Large intestine (tissue), 3 donors: ENCODE measurements around the gene KCNH4. TPM values are rescaled to one million over a fixed set of nuclear protein-coding genes. Genes with fewer than 3 reads are reported as not detected.

Experiments used
- DNase-seq, 2 donors: peaks; one replicate each; pipeline versions ENCODE4 v3.0.0 to v3.0.0-alpha.2; 2013
- H3K27ac ChIP-seq: one replicate; pipeline ENCODE4 v1.5.1; 2013; ENCODE audit warnings: low read length
- H3K27me3 ChIP-seq: 2 replicates; pipeline ENCODE4 v1.6.1; 2013; ENCODE audit warnings: low read length; ENCODE audit not compliant: control insufficient read depth, insufficient read depth
- H3K36me3 ChIP-seq: 2 replicates; pipeline ENCODE4 v1.6.1; 2013; ENCODE audit warnings: low read length; ENCODE audit not compliant: control insufficient read depth, insufficient read depth
- H3K4me1 ChIP-seq: one replicate; pipeline ENCODE4 v1.6.1; 2013; ENCODE audit warnings: low read length; ENCODE audit not compliant: control insufficient read depth, insufficient read depth
- H3K4me3 ChIP-seq: one replicate; pipeline ENCODE4 v1.5.1; 2013; ENCODE audit warnings: low read length
- H3K9me3 ChIP-seq: one replicate; pipeline ENCODE4 v1.6.1; 2013; ENCODE audit warnings: mild to moderate bottlenecking, low read depth, low read length, moderate library complexity; ENCODE audit not compliant: control insufficient read depth
- WGBS: methylation state at CpG from one replicate; pipeline ENCODE4 v1.1.5; 2013; ENCODE audit warnings: low lambda C conversion rate; ENCODE audit not compliant: insufficient coverage; 5-methylcytosine and 5-hydroxymethylcytosine counted together
- polyA plus RNA-seq: library from polyadenylated mRNA; unstranded; fragments of 120-200 nt; gene quantifications from one replicate; pipeline ENCODE4 v1.2.1, GENCODE V29; 2013

KCNH4 gene
- polyA plus RNA-seq, 1 donor: 0.36 TPM

GRCh38 chr17:42178817-42179216 is 2.1 kb downstream of the KCNH4 start:
- no peak overlapping the region for H3K4me3 ChIP-seq
- no peaks in the 10 kb centered on the region for H3K36me3 ChIP-seq
- H3K27me3 ChIP-seq: peaks cover 36% of the 10 kb centered on the region
- peaks cover 25% of the 10 kb centered on the region for H3K4me1 ChIP-seq
- no CpG with 5 or more reads among the region's 14 CpGs for WGBS
- DNase-seq: no peak
- H3K9me3 ChIP-seq: peaks cover 6% of the 10 kb centered on the region
- no peak overlapping the region for H3K27ac ChIP-seq

- Histone ChIP-seq H3K4me3 (no peak overlapping the region), H3K9me3 (peaks cover 6% of the 10 kb centered on the region), H3K27ac (no peak overlapping the region), H3K36me3 (no peaks in the 10 kb centered on the region), H3K4me1 (peaks cover 15% of the 10 kb centered on the region), H3K27me3 (peaks cover 39% of the 10 kb centered on the region)
- DNase-seq: no peak
- WGBS: 100% methylated on average over 2 of the region's 2 CpGs
Observed at GRCh38 chr17:42177684-42178083, 3.3 kb downstream of the KCNH4 start.

GRCh38 chr17:42174126-42174783 is 6.7 kb downstream of the KCNH4 start:
- no peak overlapping the region for H3K4me3 ChIP-seq
- H3K36me3 ChIP-seq: no peaks in the 10 kb centered on the region
- no CpG with 5 or more reads among the region's 14 CpGs for WGBS
- no peak overlapping the region for H3K27ac ChIP-seq
- peaks cover 17% of the 10 kb centered on the region for H3K27me3 ChIP-seq
- no peaks in the 10 kb centered on the region for H3K4me1 ChIP-seq
- DNase-seq: no peak
- no peaks in the 10 kb centered on the region for H3K9me3 ChIP-seq

GRCh38 chr17:42171831-42172230 is 9.1 kb downstream of the KCNH4 start:
- Histone ChIP-seq H3K27me3 (peaks cover 11% of the 10 kb centered on the region), H3K4me3 (no peak overlapping the region), H3K27ac (no peak overlapping the region), H3K9me3 (no peaks in the 10 kb centered on the region), H3K36me3 (no peaks in the 10 kb centered on the region), H3K4me1 (no peaks in the 10 kb centered on the region)
- DNase-seq: no peak
- WGBS: no CpG with 5 or more reads among the region's 11 CpGs

GRCh38 chr17:42169351-42169750 is 11.6 kb downstream of the KCNH4 start:
- Histone ChIP-seq H3K4me1 (no peaks in the 10 kb centered on the region), H3K4me3 (no peak overlapping the region), H3K36me3 (no peaks in the 10 kb centered on the region), H3K27me3 (peaks cover 11% of the 10 kb centered on the region), H3K9me3 (no peaks in the 10 kb centered on the region), H3K27ac (no peak overlapping the region)
- no CpG with 5 or more reads among the region's 29 CpGs for WGBS
- no peak for DNase-seq

GRCh38 chr17:42167807-42168206 is 13.1 kb downstream of the KCNH4 start:
- no CpG with 5 or more reads among the region's 8 CpGs for WGBS
- no peak overlapping the region for H3K27ac ChIP-seq
- H3K36me3 ChIP-seq: no peaks in the 10 kb centered on the region
- no peaks in the 10 kb centered on the region for H3K4me1 ChIP-seq
- no peak for DNase-seq
- no peak overlapping the region for H3K4me3 ChIP-seq
- H3K9me3 ChIP-seq: no peaks in the 10 kb centered on the region
- peaks cover 8% of the 10 kb centered on the region for H3K27me3 ChIP-seq

- DNase-seq: no peak
- no CpG with 5 or more reads among the region's 19 CpGs for WGBS
- no peaks in the 10 kb centered on the region for H3K36me3 ChIP-seq
Observed at GRCh38 chr17:42166196-42166763, 14.7 kb downstream of the KCNH4 start.

GRCh38 chr17:42165751-42166150 is 15.2 kb downstream of the KCNH4 start:
- WGBS: 50% methylated on average over 2 of the region's 6 CpGs

More at GRCh38 chr17:42166196-42166763, 14.7 kb downstream of the KCNH4 start:
- Histone ChIP-seq H3K27ac (no peak overlapping the region), H3K4me3 (no peak overlapping the region), H3K27me3 (peaks cover 5% of the 10 kb centered on the region), H3K9me3 (no peaks in the 10 kb centered on the region), H3K4me1 (no peaks in the 10 kb centered on the region)

GRCh38 chr17:42163696-42164407 is 17.1 kb downstream of the KCNH4 start:
- Histone ChIP-seq H3K4me1 (no peaks in the 10 kb centered on the region), H3K9me3 (no peaks in the 10 kb centered on the region), H3K27ac (no peak overlapping the region), H3K36me3 (no peaks in the 10 kb centered on the region), H3K4me3 (no peak overlapping the region), H3K27me3 (no peaks in the 10 kb centered on the region)
- no CpG with 5 or more reads among the region's 22 CpGs for WGBS
- no peak for DNase-seq

More at GRCh38 chr17:42165751-42166150, 15.2 kb downstream of the KCNH4 start:
- H3K27ac ChIP-seq: no peak overlapping the region
- DNase-seq: no peak
- peaks cover 3% of the 10 kb centered on the region for H3K27me3 ChIP-seq
- no peaks in the 10 kb centered on the region for H3K36me3 ChIP-seq
- H3K4me1 ChIP-seq: no peaks in the 10 kb centered on the region
- no peak overlapping the region for H3K4me3 ChIP-seq
- no peaks in the 10 kb centered on the region for H3K9me3 ChIP-seq

- no peaks in the 10 kb centered on the region for H3K36me3 ChIP-seq
- H3K4me3 ChIP-seq: no peak overlapping the region
- no peak for DNase-seq
- H3K27ac ChIP-seq: no peak overlapping the region
- no peaks in the 10 kb centered on the region for H3K9me3 ChIP-seq
- no CpG with 5 or more reads among the region's 8 CpGs for WGBS
- no peaks in the 10 kb centered on the region for H3K4me1 ChIP-seq
- H3K27me3 ChIP-seq: no peaks in the 10 kb centered on the region
Observed at GRCh38 chr17:42163113-42163512, 17.8 kb downstream of the KCNH4 start.
